Measurements from ENCODE around the gene TMEM238L. TPM values are rescaled to one million over a fixed set of nuclear protein-coding genes. Genes with fewer than 3 reads are reported as not detected.

Gene TMEM238L
- total and polyA plus RNA-seq, 2 of the 8 experiments (the other 6 are each of a cell fraction or from before 2014, with no cell fraction given), result not detected

- TF ChIP-seq, protein P1, sequence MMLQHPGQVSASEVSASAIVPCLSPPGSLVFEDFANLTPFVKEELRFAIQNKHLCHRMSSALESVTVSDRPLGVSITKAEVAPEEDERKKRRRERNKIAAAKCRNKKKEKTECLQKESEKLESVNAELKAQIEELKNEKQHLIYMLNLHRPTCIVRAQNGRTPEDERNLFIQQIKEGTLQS (IDR thresholded peaks at IDR 0.05; ENCODE audit: insufficient read depth, low read depth, low read length), result no peak
- no peak for TF ChIP-seq RFX5 (IDR thresholded peaks at IDR 0.05; ENCODE audit: borderline replicate concordance, low read depth, low read length)
- TF ChIP-seq SUZ12 (IDR thresholded peaks at IDR 0.05; ENCODE audit: low read length), result no peak
- TF ChIP-seq SIN3A (conservative IDR thresholded peaks at IDR 0.05 in 1 of 2, IDR thresholded peaks at IDR 0.05 in 1 of 2; ENCODE audit: low read depth in 1 of 2, low read length in 2 of 2), result no peak
These were observed 33.2 kb upstream of the TMEM238L start (continued) for GRCh38 chr17:10836966-10837590.
